22Rv1 (cell line): ENCODE measurements around the gene DPP3.

Experiments
- CTCF ChIP-seq: fragments of 450-650 bp; IDR thresholded peaks from 2 replicates; pipeline ENCODE4 v1.5.1; 2017; ENCODE audit warnings: mild to moderate bottlenecking
- ZFX ChIP-seq: fragments of 450-650 bp; IDR thresholded peaks from 2 replicates; pipeline ENCODE4 v1.6.1; 2017; ENCODE audit warnings: antibody characterized with exemption, borderline replicate concordance

GRCh38 chr11:66462911-66463310 lies 17.3 kb upstream of the DPP3 start:
- TF ChIP-seq CTCF = no peak
- no peak for TF ChIP-seq ZFX
